Cerebellar cortex (tissue), 1 donor: ENCODE data around the gene PARP11.

Source experiments
- DNase-seq: peaks from one replicate; pipeline ENCODE4 v3.0.0-alpha.2; 2015; ENCODE audit warnings: low spot score

The PARP11 gene

DNA sequence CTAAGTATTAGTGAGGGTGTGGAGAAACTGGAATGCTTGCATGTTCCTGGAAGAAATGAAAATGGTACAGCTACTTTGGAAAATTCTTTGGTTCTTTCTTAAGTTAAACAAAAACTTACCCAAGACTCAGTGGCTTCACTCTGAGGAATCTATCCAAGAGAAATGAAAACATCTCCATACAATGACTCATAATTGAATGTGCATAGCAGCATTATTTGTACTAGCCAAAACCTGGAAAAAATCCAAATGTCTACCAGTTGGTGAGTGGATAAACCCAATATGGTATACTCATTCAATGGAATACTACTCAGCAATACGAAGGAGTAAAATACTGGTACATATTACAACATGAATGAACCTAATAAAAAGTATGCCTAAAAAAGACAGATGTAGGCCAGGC is 102.3 kb downstream of the PARP11 start:
- DNase-seq: no peak

- DNase-seq: no peak
Observed at GRCh38 chr12:3768911-3769447, 104.2 kb downstream of the PARP11 start.

GRCh38 chr12:3761116-3761735 is 112.0 kb downstream of the PARP11 start:
- DNase-seq: no peak

DNA sequence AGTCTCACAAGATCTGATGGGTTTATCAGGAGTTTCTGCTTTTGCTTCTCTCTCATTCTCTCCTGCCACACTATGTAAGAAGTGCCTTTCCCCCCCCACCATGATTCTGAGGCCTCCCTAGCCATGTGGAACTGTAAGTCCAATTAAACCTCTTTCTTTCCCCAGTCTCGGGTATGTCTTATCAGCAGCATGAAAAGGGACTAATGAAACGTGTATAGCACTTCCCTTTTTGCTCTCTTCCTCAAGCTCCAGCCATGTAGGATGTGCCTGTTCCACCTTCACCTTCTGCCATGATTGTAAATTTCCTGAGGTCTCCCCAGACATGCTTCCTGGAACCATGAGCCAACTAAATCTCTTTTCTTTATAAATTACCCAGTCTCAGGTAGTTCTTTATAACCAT is 113.3 kb downstream of the PARP11 start:
- no peak for DNase-seq
